ENCODE results near the gene FRAT1. TPM values are rescaled to one million over a fixed set of nuclear protein-coding genes. Genes with fewer than 3 reads are reported as not detected.
A peak's percentile ranks its signal among the peaks of the same experiment; 100 is the strongest.

The FRAT1 gene
- total and polyA plus RNA-seq, 2 of the 13 experiments (the other 11 are each of a cell fraction or from before 2014, with no cell fraction given): 1.7 to 2.3 TPM

DNA sequence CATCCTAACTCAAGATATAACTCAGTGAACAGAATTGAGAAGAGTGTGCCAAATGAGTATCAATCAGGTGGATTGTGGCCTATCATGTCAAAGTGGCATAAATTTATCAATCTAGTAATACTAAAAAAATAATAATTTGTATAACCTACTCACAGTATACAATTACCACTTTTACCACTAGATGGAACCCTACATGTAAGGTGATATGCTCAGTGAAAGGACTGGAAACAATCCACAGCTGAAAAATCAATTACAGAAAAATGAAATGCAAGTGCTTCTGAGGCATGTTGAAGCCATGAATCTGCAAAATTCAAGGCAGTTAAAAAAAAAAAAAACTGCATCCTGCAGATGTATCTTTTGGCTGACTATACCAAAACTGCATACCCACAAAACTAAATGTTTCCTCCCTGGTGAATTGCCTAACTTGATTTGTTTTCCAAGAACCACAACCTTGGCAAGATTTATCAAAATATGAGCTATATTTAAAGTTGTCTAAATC lies 40.5 kb upstream of the FRAT1 start (continued):
- TF ChIP-seq, protein P1, sequence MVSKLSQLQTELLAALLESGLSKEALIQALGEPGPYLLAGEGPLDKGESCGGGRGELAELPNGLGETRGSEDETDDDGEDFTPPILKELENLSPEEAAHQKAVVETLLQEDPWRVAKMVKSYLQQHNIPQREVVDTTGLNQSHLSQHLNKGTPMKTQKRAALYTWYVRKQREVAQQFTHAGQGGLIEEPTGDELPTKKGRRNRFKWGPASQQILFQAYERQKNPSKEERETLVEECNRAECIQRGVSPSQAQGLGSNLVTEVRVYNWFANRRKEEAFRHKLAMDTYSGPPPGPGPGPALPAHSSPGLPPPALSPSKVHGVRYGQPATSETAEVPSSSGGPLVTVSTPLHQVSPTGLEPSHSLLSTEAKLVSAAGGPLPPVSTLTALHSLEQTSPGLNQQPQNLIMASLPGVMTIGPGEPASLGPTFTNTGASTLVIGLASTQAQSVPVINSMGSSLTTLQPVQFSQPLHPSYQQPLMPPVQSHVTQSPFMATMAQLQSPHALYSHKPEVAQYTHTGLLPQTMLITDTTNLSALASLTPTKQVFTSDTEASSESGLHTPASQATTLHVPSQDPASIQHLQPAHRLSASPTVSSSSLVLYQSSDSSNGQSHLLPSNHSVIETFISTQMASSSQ (IDR thresholded peaks at IDR 0.05; ENCODE audit: low read depth): no peak
- TF ChIP-seq, protein P1 (CRISPR knock-in tag; IDR thresholded peaks at IDR 0.05; ENCODE audit: borderline replicate concordance): no peak
- TF ChIP-seq ONECUT2 (CRISPR knock-in tag; IDR thresholded peaks at IDR 0.05): peak; percentile 81
- no peak for TF ChIP-seq ZNF10 (CRISPR knock-in tag; IDR thresholded peaks at IDR 0.05; ENCODE audit: borderline replicate concordance, low read depth)
- TF ChIP-seq CREB1 (IDR thresholded peaks at IDR 0.05): no peak
- 0 out of 2 replicates have a peak, but pooled peaks have one; percentile 27 for TF ChIP-seq CREB1 (CRISPR knock-in tag; IDR thresholded peaks at IDR 0.05)
- TF ChIP-seq ATRX (CRISPR knock-in tag; IDR thresholded peaks at IDR 0.05; ENCODE audit: borderline replicate concordance): no peak
- no peak for TF ChIP-seq HDAC6 (IDR thresholded peaks at IDR 0.05; ENCODE audit: low read depth, low read length)
- TF ChIP-seq, protein P2, sequence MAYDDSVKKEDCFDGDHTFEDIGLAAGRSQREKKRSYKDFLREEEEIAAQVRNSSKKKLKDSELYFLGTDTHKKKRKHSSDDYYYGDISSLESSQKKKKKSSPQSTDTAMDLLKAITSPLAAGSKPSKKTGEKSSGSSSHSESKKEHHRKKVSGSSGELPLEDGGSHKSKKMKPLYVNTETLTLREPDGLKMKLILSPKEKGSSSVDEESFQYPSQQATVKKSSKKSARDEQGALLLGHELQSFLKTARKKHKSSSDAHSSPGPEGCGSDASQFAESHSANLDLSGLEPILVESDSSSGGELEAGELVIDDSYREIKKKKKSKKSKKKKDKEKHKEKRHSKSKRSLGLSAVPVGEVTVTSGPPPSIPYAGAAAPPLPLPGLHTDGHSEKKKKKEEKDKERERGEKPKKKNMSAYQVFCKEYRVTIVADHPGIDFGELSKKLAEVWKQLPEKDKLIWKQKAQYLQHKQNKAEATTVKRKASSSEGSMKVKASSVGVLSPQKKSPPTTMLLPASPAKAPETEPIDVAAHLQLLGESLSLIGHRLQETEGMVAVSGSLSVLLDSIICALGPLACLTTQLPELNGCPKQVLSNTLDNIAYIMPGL (CRISPR knock-in tag; IDR thresholded peaks at IDR 0.05; ENCODE audit: borderline replicate concordance in 1 of 2, low read depth in 1 of 2): 0 out of 4 replicates have a peak, but pooled peaks of 1 of the 2 experiments have one; percentile 24
- no peak for TF ChIP-seq HMGA1 (CRISPR knock-in tag; conservative IDR thresholded peaks at IDR 0.05)
- TF ChIP-seq TGIF2 (CRISPR knock-in tag; IDR thresholded peaks at IDR 0.05): no peak
- TF ChIP-seq FOXA3 (CRISPR knock-in tag; IDR thresholded peaks at IDR 0.05): 0 out of 2 replicates have a peak, but pooled peaks have one; percentile 24
- no peak for TF ChIP-seq ZNF530 (CRISPR knock-in tag; IDR thresholded peaks at IDR 0.05; ENCODE audit: low read depth)
- TF ChIP-seq, protein P3, sequence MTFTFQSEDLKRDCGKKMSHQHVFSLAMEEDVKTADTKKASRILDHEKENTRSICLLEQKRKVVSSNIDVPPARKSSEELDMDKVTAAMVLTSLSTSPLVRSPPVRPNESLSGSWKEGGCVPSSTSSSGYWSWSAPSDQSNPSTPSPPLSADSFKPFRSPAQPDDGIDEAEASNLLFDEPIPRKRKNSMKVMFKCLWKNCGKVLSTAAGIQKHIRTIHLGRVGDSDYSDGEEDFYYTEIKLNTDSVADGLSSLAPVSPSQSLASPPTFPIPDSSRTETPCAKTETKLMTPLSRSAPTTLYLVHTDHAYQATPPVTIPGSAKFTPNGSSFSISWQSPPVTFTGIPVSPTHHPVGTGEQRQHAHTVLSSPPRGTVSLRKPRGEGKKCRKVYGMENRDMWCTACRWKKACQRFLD (CRISPR knock-in tag; IDR thresholded peaks at IDR 0.05; ENCODE audit: borderline replicate concordance): no peak
- TF ChIP-seq, protein P4, sequence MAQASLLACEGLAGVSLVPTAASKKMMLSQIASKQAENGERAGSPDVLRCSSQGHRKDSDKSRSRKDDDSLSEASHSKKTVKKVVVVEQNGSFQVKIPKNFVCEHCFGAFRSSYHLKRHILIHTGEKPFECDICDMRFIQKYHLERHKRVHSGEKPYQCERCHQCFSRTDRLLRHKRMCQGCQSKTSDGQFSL (CRISPR knock-in tag; IDR thresholded peaks at IDR 0.05): no peak
- TF ChIP-seq ZNF879 (CRISPR knock-in tag; IDR thresholded peaks at IDR 0.05): no peak
- no peak for TF ChIP-seq FIP1L1 (IDR thresholded peaks at IDR 0.05; ENCODE audit: borderline replicate concordance, insufficient read depth, low read depth, low read length)
- peak; percentile 79 for TF ChIP-seq SMC3 (IDR thresholded peaks at IDR 0.05; ENCODE audit: low read length)
- no peak for TF ChIP-seq SMAD1 (CRISPR knock-in tag; IDR thresholded peaks at IDR 0.05; ENCODE audit: borderline replicate concordance, low read depth)
- no peak for TF ChIP-seq ZNF678 (CRISPR knock-in tag; IDR thresholded peaks at IDR 0.05)
- peak; percentile 17 for TF ChIP-seq KAT8 (CRISPR knock-in tag; IDR thresholded peaks at IDR 0.05)
- TF ChIP-seq ZC3H13 (CRISPR knock-in tag; IDR thresholded peaks at IDR 0.05): no peak
- TF ChIP-seq ZNF12 (CRISPR knock-in tag; IDR thresholded peaks at IDR 0.05): no peak
- TF ChIP-seq STAG1 (CRISPR knock-in tag; IDR thresholded peaks at IDR 0.05): peak; percentile 74
- TF ChIP-seq ZNF572 (CRISPR knock-in tag; IDR thresholded peaks at IDR 0.05): no peak

Measured in HepG2 (cell line).